ENCODE results near the gene ZNF132. TPM values are rescaled to one million over a fixed set of nuclear protein-coding genes. Genes with fewer than 3 reads are reported as not detected.
A peak's percentile ranks its signal among the peaks of the same experiment; 100 is the strongest.

The ZNF132 gene
- total RNA-seq, 4 donors from 2014 or later, result 4.4 to 19.8 (median 7.6) TPM

DNA sequence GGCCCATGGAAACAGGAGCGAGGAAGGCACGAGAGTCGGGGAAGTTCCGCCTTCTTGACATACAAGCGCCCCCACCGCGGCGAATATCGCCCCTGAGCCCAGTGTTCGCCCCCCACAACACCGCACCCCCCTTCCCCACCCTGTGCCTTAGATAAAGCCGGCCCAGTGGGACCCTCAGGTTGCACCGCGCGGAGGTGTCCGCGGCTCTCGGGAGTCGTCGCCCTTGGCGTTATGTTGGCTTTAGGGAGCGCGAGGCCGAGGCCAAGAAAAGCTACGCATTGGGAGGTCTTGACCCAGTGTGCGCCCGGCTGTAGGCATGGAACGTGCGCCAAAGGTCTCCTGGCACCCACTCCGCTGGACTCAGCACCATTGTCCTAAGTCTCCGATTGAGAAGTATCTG, 603 bp upstream of the ZNF132 start:
- intact Hi-C loops (cut with DNase I; ENCODE audit: low total_unique reads), result no loop called here
- Histone ChIP-seq H3K27ac (peak overlapping the region; percentile 69 to 71), H3K4me3 (peak overlapping the region; percentile 47 to 75), H3K9me3 (peaks cover 0 to 35% of the 10 kb centered on the region in 2 donors), H3K27me3 (no peaks in the 10 kb centered on the region), H3K4me1 (no peaks in the 10 kb centered on the region), H3K36me3 (no peaks in the 10 kb centered on the region)
- TF ChIP-seq, protein P1, sequence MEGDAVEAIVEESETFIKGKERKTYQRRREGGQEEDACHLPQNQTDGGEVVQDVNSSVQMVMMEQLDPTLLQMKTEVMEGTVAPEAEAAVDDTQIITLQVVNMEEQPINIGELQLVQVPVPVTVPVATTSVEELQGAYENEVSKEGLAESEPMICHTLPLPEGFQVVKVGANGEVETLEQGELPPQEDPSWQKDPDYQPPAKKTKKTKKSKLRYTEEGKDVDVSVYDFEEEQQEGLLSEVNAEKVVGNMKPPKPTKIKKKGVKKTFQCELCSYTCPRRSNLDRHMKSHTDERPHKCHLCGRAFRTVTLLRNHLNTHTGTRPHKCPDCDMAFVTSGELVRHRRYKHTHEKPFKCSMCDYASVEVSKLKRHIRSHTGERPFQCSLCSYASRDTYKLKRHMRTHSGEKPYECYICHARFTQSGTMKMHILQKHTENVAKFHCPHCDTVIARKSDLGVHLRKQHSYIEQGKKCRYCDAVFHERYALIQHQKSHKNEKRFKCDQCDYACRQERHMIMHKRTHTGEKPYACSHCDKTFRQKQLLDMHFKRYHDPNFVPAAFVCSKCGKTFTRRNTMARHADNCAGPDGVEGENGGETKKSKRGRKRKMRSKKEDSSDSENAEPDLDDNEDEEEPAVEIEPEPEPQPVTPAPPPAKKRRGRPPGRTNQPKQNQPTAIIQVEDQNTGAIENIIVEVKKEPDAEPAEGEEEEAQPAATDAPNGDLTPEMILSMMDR (IDR thresholded peaks at IDR 0.05), result no peak
- TF ChIP-seq POLR2A (IDR thresholded peaks at IDR 0.05), result no peak
- peak in 1 of 2 donors; percentile 39 for DNase-seq

DNA sequence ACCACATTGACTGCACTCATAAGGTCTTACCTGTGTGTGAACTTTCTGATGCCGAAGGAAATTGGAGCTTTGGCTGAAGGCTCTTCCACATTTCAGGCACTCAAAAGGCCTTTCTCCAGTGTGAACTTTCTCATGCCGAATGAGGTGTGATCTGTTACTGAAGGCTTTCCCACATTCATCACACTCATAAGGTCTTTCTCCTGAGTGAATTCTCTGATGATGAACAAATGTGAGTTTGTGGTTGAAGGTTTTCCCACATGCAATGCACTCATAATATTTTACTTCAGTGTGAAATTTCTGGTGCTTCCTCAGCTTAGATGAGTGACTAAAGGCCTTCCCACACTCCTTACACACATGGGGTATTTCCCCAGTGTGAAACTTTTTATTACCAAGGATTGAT, 5.7 kb downstream of the ZNF132 start:
- peaks cover 0 to 96% of the 10 kb centered on the region in 2 donors for H3K9me3 ChIP-seq
- no peak overlapping the region for H3K27ac ChIP-seq
- no peaks in the 10 kb centered on the region for H3K36me3 ChIP-seq
- no peaks in the 10 kb centered on the region for H3K27me3 ChIP-seq
- no peak overlapping the region for H3K4me3 ChIP-seq
- TF ChIP-seq, protein P1 (IDR thresholded peaks at IDR 0.05), result no peak
- TF ChIP-seq POLR2A (IDR thresholded peaks at IDR 0.05), result no peak
- no peak for DNase-seq
- H3K4me1 ChIP-seq, result no peaks in the 10 kb centered on the region
- intact Hi-C loops (cut with DNase I; ENCODE audit: low total_unique reads), result no loop called here

DNA sequence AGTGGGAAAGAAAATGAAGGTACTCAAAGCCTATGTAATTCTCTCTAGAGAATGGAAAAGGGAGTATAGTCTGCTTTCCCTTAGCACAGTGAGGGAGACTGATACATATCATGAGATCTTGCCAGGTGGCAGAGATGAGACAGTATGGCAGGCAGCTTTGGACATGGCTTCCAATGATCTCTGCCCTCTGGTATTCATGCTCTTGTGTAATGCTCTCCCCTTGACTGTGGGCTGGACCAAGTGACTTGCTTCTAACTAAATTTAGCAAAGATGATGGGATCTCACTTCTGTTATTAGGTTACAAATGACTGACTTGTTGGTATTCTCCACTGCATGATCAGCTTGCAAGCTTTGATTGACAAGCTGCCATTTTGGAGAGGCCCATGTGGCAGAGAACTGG, 10.2 kb downstream of the ZNF132 start:
- Histone ChIP-seq H3K27me3 (no peaks in the 10 kb centered on the region), H3K27ac (no peak overlapping the region), H3K36me3 (no peaks in the 10 kb centered on the region), H3K9me3 (peaks cover 0 to 61% of the 10 kb centered on the region in 2 donors), H3K4me1 (no peaks in the 10 kb centered on the region), H3K4me3 (no peak overlapping the region)
- TF ChIP-seq POLR2A (IDR thresholded peaks at IDR 0.05), result no peak
- TF ChIP-seq, protein P1 (IDR thresholded peaks at IDR 0.05), result no peak
- intact Hi-C loops (cut with DNase I; ENCODE audit: low total_unique reads), result no loop called here
- DNase-seq, result no peak

DNA sequence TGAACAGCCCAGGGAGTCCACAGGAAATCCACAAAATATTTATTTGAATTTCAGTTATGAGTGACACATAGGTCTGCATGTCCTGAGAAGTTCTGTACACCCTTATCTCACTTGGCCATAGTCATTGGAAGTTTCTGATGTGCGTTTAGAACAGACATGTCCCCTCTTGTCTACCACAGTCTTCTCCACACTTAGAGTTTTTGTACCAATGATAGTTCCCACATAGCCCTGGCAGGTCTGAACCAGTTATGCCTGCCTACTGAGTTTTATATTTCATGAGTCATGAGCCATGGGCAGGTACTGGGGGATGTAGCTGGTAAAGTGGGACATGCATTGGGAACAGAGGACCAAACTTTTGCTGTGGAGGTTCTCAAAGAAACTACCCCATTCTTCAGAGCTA, 11.3 kb downstream of the ZNF132 start:
- H3K9me3 ChIP-seq, result peaks cover 0 to 50% of the 10 kb centered on the region in 2 donors
- intact Hi-C loops (cut with DNase I; ENCODE audit: low total_unique reads), result no loop called here

DNA sequence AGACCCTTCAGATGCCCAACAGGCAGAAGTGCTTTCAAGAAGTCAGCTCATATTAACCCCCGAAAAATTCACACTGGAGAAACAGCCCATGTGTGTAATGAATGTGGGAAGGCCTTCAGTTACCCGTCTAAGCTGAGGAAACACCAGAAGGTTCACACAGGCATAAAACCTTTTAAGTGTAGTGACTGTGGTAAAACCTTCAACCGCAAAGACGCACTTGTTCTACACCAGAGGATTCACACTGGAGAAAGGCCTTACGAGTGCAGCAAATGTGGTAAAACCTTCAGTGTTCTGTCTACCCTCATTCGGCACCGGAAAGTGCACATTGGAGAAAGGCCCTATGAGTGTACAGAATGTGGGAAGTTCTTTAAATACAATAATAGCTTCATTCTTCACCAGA, 22.9 kb downstream of the ZNF132 start:
- Histone ChIP-seq H3K36me3 (no peaks in the 10 kb centered on the region), H3K4me1 (no peaks in the 10 kb centered on the region), H3K27ac (no peak overlapping the region), H3K9me3 (peaks cover 0 to 2% of the 10 kb centered on the region in 2 donors), H3K4me3 (no peak overlapping the region), H3K27me3 (no peaks in the 10 kb centered on the region)
- DNase-seq, result no peak
- no peak for TF ChIP-seq POLR2A (IDR thresholded peaks at IDR 0.05)
- TF ChIP-seq, protein P1 (IDR thresholded peaks at IDR 0.05), result no peak
- intact Hi-C loops (cut with DNase I; ENCODE audit: low total_unique reads), result no loop called here

More for the DNA sequence above, 11.3 kb downstream of the ZNF132 start:
- no peaks in the 10 kb centered on the region for H3K27me3 ChIP-seq
- no peaks in the 10 kb centered on the region for H3K36me3 ChIP-seq
- no peaks in the 10 kb centered on the region for H3K4me1 ChIP-seq
- TF ChIP-seq, protein P1 (IDR thresholded peaks at IDR 0.05), result no peak
- TF ChIP-seq POLR2A (IDR thresholded peaks at IDR 0.05), result no peak
- DNase-seq, result no peak
- no peak overlapping the region for H3K27ac ChIP-seq
- no peak overlapping the region for H3K4me3 ChIP-seq

All from uterus (tissue), 4 donors.